HepG2 (cell line): ENCODE results near the gene ATG16L2. TPM values are rescaled to one million over a fixed set of nuclear protein-coding genes. Genes with fewer than 3 reads are reported as not detected.

Experiments
- CREM ChIP-seq, 2 experiments: sonication (generic) in 1 of 2; formaldehyde crosslinking in 1 of 2; IDR thresholded peaks; 2 replicates each; pipeline versions ENCODE4 v1.4.0 to v1.6.1; 2016 to 2020; ENCODE audit warnings: antibody characterized with exemption in 1 of 2, mild to moderate bottlenecking in 1 of 2, missing genetic modification reagents in 1 of 2
- DRAP1 ChIP-seq: IDR thresholded peaks from 2 replicates; pipeline ENCODE4 v1.6.1; 2016; ENCODE audit warnings: missing genetic modification reagents, missing compliant biosample characterization
- ELF3 ChIP-seq: IDR thresholded peaks from 2 replicates; pipeline ENCODE4 v1.6.1; 2016; ENCODE audit warnings: missing genetic modification reagents, missing compliant biosample characterization
- GATAD2A ChIP-seq: IDR thresholded peaks from 2 replicates; pipeline ENCODE4 v1.6.1; 2016
- HNRNPLL ChIP-seq: fragments of 200-400 bp; formaldehyde crosslinking; IDR thresholded peaks from 2 replicates; pipeline ENCODE4 v1.6.1; 2017; ENCODE audit warnings: mild to moderate bottlenecking, low read depth, low read length; ENCODE audit not compliant: poor library complexity, severe bottlenecking
- IKZF5 ChIP-seq: IDR thresholded peaks from 2 replicates; pipeline ENCODE4 v1.6.1; 2018; ENCODE audit warnings: missing genetic modification reagents, mild to moderate bottlenecking, missing compliant biosample characterization
- KLF16 ChIP-seq, 2 experiments: sonication (generic) in 1 of 2; formaldehyde crosslinking in 1 of 2; IDR thresholded peaks; 2 replicates each; pipeline versions ENCODE4 v1.6.1 to v1.8.0; 2016 to 2023; ENCODE audit warnings: missing genetic modification reagents in 2 of 2, missing compliant biosample characterization in 1 of 2
- KLF6 ChIP-seq: IDR thresholded peaks from 2 replicates; pipeline ENCODE4 v1.8.0; 2016; ENCODE audit warnings: missing biosample characterization, missing genetic modification reagents
- KMT2B ChIP-seq: IDR thresholded peaks from 2 replicates; pipeline ENCODE4 v1.6.1; 2016; ENCODE audit warnings: missing genetic modification reagents, missing compliant biosample characterization
- MEIS1 ChIP-seq: sonication (generic); formaldehyde crosslinking; IDR thresholded peaks from 2 replicates; pipeline ENCODE4 v1.9.0; 2021; ENCODE audit warnings: mild to moderate bottlenecking, missing genetic modification reagents, moderate library complexity, borderline replicate concordance
- NONO ChIP-seq, 2 experiments: fragments of 450-650 bp in 1 of 2; sonication (generic) in 1 of 2; formaldehyde crosslinking in 1 of 2; IDR thresholded peaks in 1 of 2; conservative IDR thresholded peaks in 1 of 2; 2 replicates each; pipeline versions ENCODE4 v1.6.1 to v1.8.0; 2017 to 2022; ENCODE audit warnings: mild to moderate bottlenecking in 1 of 2, missing genetic modification reagents in 1 of 2, moderate library complexity in 1 of 2
- PHF8 ChIP-seq: sonication (generic); formaldehyde crosslinking; IDR thresholded peaks from 2 replicates; pipeline ENCODE4 v1.5.0; 2020; ENCODE audit warnings: missing genetic modification reagents
- SPEN ChIP-seq: sonication (generic); formaldehyde crosslinking; IDR thresholded peaks from 2 replicates; pipeline ENCODE4 v1.5.1; 2020; ENCODE audit warnings: low read depth, mild to moderate bottlenecking, missing genetic modification reagents
- ZBTB2 ChIP-seq: sonication (generic); formaldehyde crosslinking; IDR thresholded peaks from 2 replicates; pipeline ENCODE4 v1.8.0; 2022; ENCODE audit warnings: low read depth, missing genetic modification reagents
- ZNF225 ChIP-seq: sonication (generic); formaldehyde crosslinking; IDR thresholded peaks from 2 replicates; pipeline ENCODE4 v1.4.0; 2020; ENCODE audit warnings: mild to moderate bottlenecking, missing genetic modification reagents
- ZNF235 ChIP-seq: sonication (generic); formaldehyde crosslinking; IDR thresholded peaks from 2 replicates; pipeline ENCODE4 v1.8.1; 2023; ENCODE audit warnings: mild to moderate bottlenecking, missing genetic modification reagents, borderline replicate concordance
- ZNF367 ChIP-seq: sonication (generic); formaldehyde crosslinking; IDR thresholded peaks from 2 replicates; pipeline ENCODE4 v1.4.0; 2020; ENCODE audit warnings: missing genetic modification reagents, borderline replicate concordance
- ZNF691 ChIP-seq: sonication (generic); formaldehyde crosslinking; IDR thresholded peaks from 2 replicates; pipeline ENCODE4 v1.4.0; 2020; ENCODE audit warnings: missing genetic modification reagents, low read depth, mild to moderate bottlenecking, borderline replicate concordance
- ZSCAN21 ChIP-seq: sonication (generic); formaldehyde crosslinking; IDR thresholded peaks from 2 replicates; pipeline ENCODE4 v1.8.0; 2022; ENCODE audit warnings: mild to moderate bottlenecking, missing genetic modification reagents, moderate library complexity, borderline replicate concordance
- polyA plus RNA-seq, 8 experiments: library from polyadenylated mRNA; depleted of rRNA in 3 of 8; stranded (reverse) in 7 of 8; unstranded in 1 of 8; fragments of >200 nt; fragmentation: Illumina TruSeq in 4 of 8; extraction: Trizol in 4 of 8; gene quantifications; 2 replicates each; pipeline versions ENCODE4 v1.2.1 to v1.2.3, GENCODE V29; 2011 to 2016; ENCODE audit warnings: low read depth in 4 of 8, missing spikeins in 1 of 8, mixed read lengths in 1 of 8; ENCODE audit not compliant: insufficient read depth in 1 of 8
- total RNA-seq, 5 experiments: library from RNA; depleted of rRNA; stranded (reverse); fragments of >200 nt; fragmentation: Illumina TruSeq; extraction: Trizol; gene quantifications; 2 replicates each; pipeline ENCODE4 v1.2.3, GENCODE V29; 2016; ENCODE audit warnings: low read depth in 1 of 5
- TF ChIP-seq, protein P1 (sequence below): sonication (generic); formaldehyde crosslinking; IDR thresholded peaks from 2 replicates; pipeline ENCODE4 v1.8.0; 2022; ENCODE audit warnings: missing genetic modification reagents, mild to moderate bottlenecking, borderline replicate concordance
- TF ChIP-seq, protein P2 (sequence below): sonication (generic); formaldehyde crosslinking; IDR thresholded peaks from 2 replicates; pipeline ENCODE4 v1.5.1; 2020; ENCODE audit warnings: mild to moderate bottlenecking, missing genetic modification reagents, moderate library complexity

ATG16L2 gene
- total and polyA plus RNA-seq, 2 of the 13 experiments (the other 11 are each of a cell fraction or from before 2014, with no cell fraction given), result 6.2 to 14.8 TPM

DNA sequence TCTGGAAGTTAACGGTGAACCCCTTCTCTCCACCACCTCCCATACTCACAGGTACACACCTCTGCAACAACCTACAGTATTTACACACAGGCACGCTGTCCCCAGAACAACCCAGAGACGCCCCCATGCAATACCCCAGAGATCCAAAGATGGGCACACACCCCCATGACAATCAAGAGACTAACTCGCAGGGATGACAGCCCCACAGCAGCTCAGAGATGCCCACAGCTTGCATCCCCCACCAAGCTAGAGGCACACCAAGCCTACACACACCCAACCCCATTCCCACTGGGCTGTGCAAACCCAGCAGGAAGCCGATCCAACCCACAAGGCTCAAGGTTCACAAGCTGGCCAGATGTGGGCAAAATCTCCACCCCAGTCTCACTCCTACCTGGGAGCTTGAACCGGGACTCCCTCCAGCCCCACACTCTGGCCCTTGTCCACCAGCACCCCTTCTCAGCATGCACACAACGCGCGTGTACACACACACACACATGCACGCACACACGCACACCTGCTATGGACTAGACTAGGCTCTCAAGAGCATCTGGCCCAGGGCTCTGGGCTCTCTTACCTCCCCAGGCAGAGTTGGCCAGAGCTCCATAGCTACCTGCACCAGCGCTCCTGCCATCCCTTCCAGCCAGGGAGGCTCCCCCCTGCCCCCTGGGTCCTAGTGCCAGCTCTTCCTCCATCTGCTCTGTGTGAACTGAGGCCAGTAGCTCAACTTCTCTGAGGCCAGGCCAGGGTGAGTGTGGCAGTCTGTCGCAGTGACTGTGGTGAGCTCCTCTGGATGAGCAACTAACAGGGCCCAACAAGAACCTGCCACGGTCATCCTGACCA, 31.9 kb upstream of the ATG16L2 start (continued):
- TF ChIP-seq ZBTB2 (CRISPR knock-in tag), result 0 out of 2 replicates have a peak, but pooled peaks have one; percentile 27
- peak; percentile 7 for TF ChIP-seq ELF3
- TF ChIP-seq IKZF5 (CRISPR knock-in tag), result peak; percentile 60; the same call in 1 of the 2 replicates
- TF ChIP-seq, protein P1, sequence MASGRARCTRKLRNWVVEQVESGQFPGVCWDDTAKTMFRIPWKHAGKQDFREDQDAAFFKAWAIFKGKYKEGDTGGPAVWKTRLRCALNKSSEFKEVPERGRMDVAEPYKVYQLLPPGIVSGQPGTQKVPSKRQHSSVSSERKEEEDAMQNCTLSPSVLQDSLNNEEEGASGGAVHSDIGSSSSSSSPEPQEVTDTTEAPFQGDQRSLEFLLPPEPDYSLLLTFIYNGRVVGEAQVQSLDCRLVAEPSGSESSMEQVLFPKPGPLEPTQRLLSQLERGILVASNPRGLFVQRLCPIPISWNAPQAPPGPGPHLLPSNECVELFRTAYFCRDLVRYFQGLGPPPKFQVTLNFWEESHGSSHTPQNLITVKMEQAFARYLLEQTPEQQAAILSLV (CRISPR knock-in tag), result 0 out of 2 replicates have a peak, but pooled peaks have one; percentile 69
- TF ChIP-seq MEIS1 (CRISPR knock-in tag), result 0 out of 2 replicates have a peak, but pooled peaks have one; percentile 27
- no peak for TF ChIP-seq KLF16 (CRISPR knock-in tag; IDR thresholded peaks at IDR 0.05)
- TF ChIP-seq KLF6, result 0 out of 2 replicates have a peak, but pooled peaks have one; percentile 61
- peak; percentile 56; the same call in 1 of the 2 replicates for TF ChIP-seq ZNF367 (CRISPR knock-in tag)
- TF ChIP-seq, protein P2, sequence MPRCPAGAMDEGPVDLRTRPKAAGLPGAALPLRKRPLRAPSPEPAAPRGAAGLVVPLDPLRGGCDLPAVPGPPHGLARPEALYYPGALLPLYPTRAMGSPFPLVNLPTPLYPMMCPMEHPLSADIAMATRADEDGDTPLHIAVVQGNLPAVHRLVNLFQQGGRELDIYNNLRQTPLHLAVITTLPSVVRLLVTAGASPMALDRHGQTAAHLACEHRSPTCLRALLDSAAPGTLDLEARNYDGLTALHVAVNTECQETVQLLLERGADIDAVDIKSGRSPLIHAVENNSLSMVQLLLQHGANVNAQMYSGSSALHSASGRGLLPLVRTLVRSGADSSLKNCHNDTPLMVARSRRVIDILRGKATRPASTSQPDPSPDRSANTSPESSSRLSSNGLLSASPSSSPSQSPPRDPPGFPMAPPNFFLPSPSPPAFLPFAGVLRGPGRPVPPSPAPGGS (CRISPR knock-in tag), result 0 out of 2 replicates have a peak, but pooled peaks have one; percentile 29
- peak; percentile 67; the same call in 1 of the 2 replicates for TF ChIP-seq SPEN
- no peak for TF ChIP-seq NONO (IDR thresholded peaks at IDR 0.05)
- TF ChIP-seq NONO (CRISPR knock-in tag; conservative IDR thresholded peaks at IDR 0.05), result 0 out of 2 replicates have a peak, but pooled peaks have one; percentile 3
- 0 out of 2 replicates have a peak, but pooled peaks have one; percentile 22 for TF ChIP-seq KMT2B (CRISPR knock-in tag)
- TF ChIP-seq ZNF225 (CRISPR knock-in tag), result 0 out of 2 replicates have a peak, but pooled peaks have one; percentile 26
- no peak for TF ChIP-seq ZNF691 (CRISPR knock-in tag)
- TF ChIP-seq ZSCAN21 (CRISPR knock-in tag), result peak; percentile 75; the same call in 1 of the 2 replicates
- TF ChIP-seq ZNF235, result 0 out of 2 replicates have a peak, but pooled peaks have one; percentile 61
- peak; percentile 14; the same call in 1 of the 2 replicates for TF ChIP-seq GATAD2A
- no peak for TF ChIP-seq CREM (IDR thresholded peaks at IDR 0.05)
- no peak for TF ChIP-seq CREM (CRISPR knock-in tag; IDR thresholded peaks at IDR 0.05)
- TF ChIP-seq DRAP1, result no peak
- TF ChIP-seq PHF8 (CRISPR knock-in tag), result no peak; the same call in 1 of the 2 replicates
- TF ChIP-seq HNRNPLL, result peak; percentile 67
